GM18505 (cell line): ENCODE results near the gene AMACR.
"Not testable (repeated sequence)": the region's sequence is repeated elsewhere in the genome, so short reads cannot be mapped to it uniquely, and the experiment has no call there.

ENCODE experiments used
- ATAC-seq: cut with Tn5 transposase; IDR thresholded peaks from one replicate; pipeline ENCODE4 v1.9.1; 2021; ENCODE audit not compliant: unreplicated experiment
- POLR2A ChIP-seq: IDR thresholded peaks from 4 replicates; pipeline ENCODE4 v1.6.1; 2011; ENCODE audit warnings: borderline replicate concordance; ENCODE audit not compliant: insufficient read depth, insufficient read length; ENCODE audit errors: extremely low read depth

AMACR gene

GRCh38 chr5:33958176-33958575 is 49.7 kb downstream of the AMACR start:
- no peak for TF ChIP-seq POLR2A
- ATAC-seq: no peak

GRCh38 chr5:33957577-33958150 is 50.2 kb downstream of the AMACR start:
- ATAC-seq: no peak

GRCh38 chr5:33952175-33952574 is 55.7 kb downstream of the AMACR start:
- ATAC-seq: not testable (repeated sequence)

More at GRCh38 chr5:33957577-33958150, 50.2 kb downstream of the AMACR start:
- no peak for TF ChIP-seq POLR2A

GRCh38 chr5:33944543-33945132 is 63.2 kb downstream of the AMACR start:
- no peak for TF ChIP-seq POLR2A
- no peak for ATAC-seq

GRCh38 chr5:33941090-33941489 is 66.8 kb downstream of the AMACR start:
- no peak for ATAC-seq
- no peak for TF ChIP-seq POLR2A

- TF ChIP-seq POLR2A: no peak
- no peak for ATAC-seq
Measured at GRCh38 chr5:33939556-33940262, 68.1 kb downstream of the AMACR start.

DNA sequence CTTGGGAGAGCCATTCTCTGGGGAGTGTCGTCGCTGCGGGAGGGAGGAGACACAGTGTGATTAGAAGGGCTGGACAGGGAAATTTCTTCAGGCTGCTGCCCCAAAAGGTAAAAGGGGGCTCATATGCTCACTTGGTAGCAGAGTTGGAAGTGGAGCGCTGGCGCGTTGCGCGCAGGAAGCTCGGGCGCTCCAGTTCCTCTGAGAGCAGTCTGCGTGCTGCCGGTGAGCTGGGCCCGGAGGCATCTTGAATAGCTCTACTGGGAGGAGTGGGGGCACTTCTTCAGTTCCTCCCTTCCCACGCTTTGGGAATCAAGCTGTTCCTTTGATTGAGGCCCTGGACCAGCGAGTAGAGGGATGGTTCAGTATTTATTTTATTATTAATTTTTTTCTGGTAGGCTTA is 69.0 kb downstream of the AMACR start:
- ATAC-seq: no peak
- no peak for TF ChIP-seq POLR2A

GRCh38 chr5:33938507-33938796 is 69.4 kb downstream of the AMACR start:
- TF ChIP-seq POLR2A: no peak
- ATAC-seq: no peak

GRCh38 chr5:33937707-33938506 is 69.9 kb downstream of the AMACR start:
- no peak for TF ChIP-seq POLR2A
- ATAC-seq: no peak

GRCh38 chr5:33937017-33937706 is 70.7 kb downstream of the AMACR start:
- ATAC-seq: no peak
- no peak for TF ChIP-seq POLR2A

- no peak for TF ChIP-seq POLR2A
- ATAC-seq: no peak
Measured at GRCh38 chr5:33936381-33937016, 71.4 kb downstream of the AMACR start, which contains the start of gene RXFP3. RXFP3 (plus strand) TSS chr5:33936386; CDS start chr5:33936741, 355 bp downstream.
